Brain microvascular endothelial cell (primary cell): ENCODE results near the gene TFAP2D.

Experiments used
- DNase-seq: peaks from one replicate; pipeline ENCODE4 v3.0.0-alpha.2; 2020
- H3K27ac ChIP-seq: fragments of 250-450 bp; sonication (Bioruptor Pico); 2 replicates; pipeline ENCODE4 v1.5.1; 2020; ENCODE audit warnings: mild to moderate bottlenecking, moderate library complexity
- H3K27me3 ChIP-seq: fragments of 250-450 bp; sonication (Bioruptor Pico); replicated peaks from 2 replicates; pipeline ENCODE4 v1.5.1; 2020; ENCODE audit warnings: mild to moderate bottlenecking
- H3K36me3 ChIP-seq: fragments of 250-450 bp; sonication (Bioruptor Pico); replicated peaks from 2 replicates; pipeline ENCODE4 v1.5.1; 2020; ENCODE audit warnings: mild to moderate bottlenecking
- H3K4me3 ChIP-seq: 2 replicates; pipeline ENCODE4 v1.5.1; 2011; ENCODE audit warnings: low read depth, mild to moderate bottlenecking, control low read depth, low read length, moderate library complexity
- CTCF ChIP-seq: IDR thresholded peaks from 2 replicates; pipeline ENCODE4 v1.5.1; 2011; ENCODE audit warnings: low read depth, mild to moderate bottlenecking, moderate library complexity, low read length, control low read depth, inconsistent platforms; ENCODE audit errors: missing control alignments
- in situ Hi-C: cut with HindIII; loops from 2 replicates; pipeline ENCODE4 v1.10.0; 2017; ENCODE audit warnings: low sequenced_read_pairs, low pct_ligation_motif_present

TFAP2D gene

GRCh38 chr6:50713226-50713625 is at the start of gene TFAP2D:
Gene TFAP2D, plus strand, starts transcription at chr6:50713526. Its CDS starts 530 bp downstream, at chr6:50714056.
- H3K27ac ChIP-seq = no peak within 1 kb of the TSS
- H3K27me3 ChIP-seq = peaks cover 21% of the 10 kb centered on the region
- no peak for DNase-seq
- in situ Hi-C loops = no loop called here
- no peak within 1 kb of the TSS for H3K4me3 ChIP-seq
- no peak for TF ChIP-seq CTCF
- no peaks in the 10 kb centered on the region for H3K36me3 ChIP-seq

- in situ Hi-C loops = no loop called here
- no peak overlapping the region for H3K27ac ChIP-seq
- DNase-seq = no peak
- no peaks in the 10 kb centered on the region for H3K27me3 ChIP-seq
- no peak overlapping the region for H3K4me3 ChIP-seq
- TF ChIP-seq CTCF = no peak
- H3K36me3 ChIP-seq = no peaks in the 10 kb centered on the region
Measured at GRCh38 chr6:50663806-50664205, 49.5 kb upstream of the TFAP2D start.

- no peak for DNase-seq
- Histone ChIP-seq H3K36me3 (no peaks in the 10 kb centered on the region), H3K4me3 (no peak overlapping the region), H3K27ac (no peak overlapping the region), H3K27me3 (no peaks in the 10 kb centered on the region)
- TF ChIP-seq CTCF = no peak
- in situ Hi-C loops = no loop called here
Measured at GRCh38 chr6:50666089-50666488, 47.2 kb upstream of the TFAP2D start.

GRCh38 chr6:50681213-50681824 is 32.0 kb upstream of the TFAP2D start:
- Histone ChIP-seq H3K27me3 (no peaks in the 10 kb centered on the region), H3K36me3 (no peaks in the 10 kb centered on the region)
- in situ Hi-C loops = no loop called here

GRCh38 chr6:50689210-50689609 is 24.1 kb upstream of the TFAP2D start:
- DNase-seq = no peak
- H3K36me3 ChIP-seq = no peaks in the 10 kb centered on the region
- in situ Hi-C loops = no loop called here
- no peak for TF ChIP-seq CTCF
- H3K27ac ChIP-seq = no peak overlapping the region
- H3K27me3 ChIP-seq = no peaks in the 10 kb centered on the region
- no peak overlapping the region for H3K4me3 ChIP-seq

More at GRCh38 chr6:50681213-50681824, 32.0 kb upstream of the TFAP2D start:
- DNase-seq = no peak
- Histone ChIP-seq H3K27ac (no peak overlapping the region), H3K4me3 (no peak overlapping the region)
- no peak for TF ChIP-seq CTCF
